Inferior parietal cortex (tissue), 1 donor: ENCODE results near the gene RAB3D.
A peak's percentile ranks its signal among the peaks of the same experiment; 100 is the strongest.

Experiments used
- DNase-seq: peaks from one replicate; pipeline ENCODE4 v3.0.0-alpha.2; 2016; ENCODE audit errors: extremely low spot score

RAB3D gene

GRCh38 chr19:11296264-11296663, 43.2 kb downstream of the RAB3D start:
- DNase-seq, result peak; percentile 48

GRCh38 chr19:11295665-11296245, 43.7 kb downstream of the RAB3D start, which contains the start of gene TSPAN16:
TSS of gene TSPAN16 (plus strand) at chr19:11296160. CDS start at chr19:11296298, 138 bp downstream.
- no peak for DNase-seq

GRCh38 chr19:11295180-11295579, 44.3 kb downstream of the RAB3D start:
- no peak for DNase-seq

- DNase-seq, result peak; percentile 87
Measured at GRCh38 chr19:11293433-11294389, 45.7 kb downstream of the RAB3D start.

- no peak for DNase-seq
Measured at GRCh38 chr19:11291991-11292390, 47.5 kb downstream of the RAB3D start.

- no peak for DNase-seq
Measured at GRCh38 chr19:11291415-11291814, 48.0 kb downstream of the RAB3D start.

GRCh38 chr19:11290256-11290655, 49.2 kb downstream of the RAB3D start:
- no peak for DNase-seq

GRCh38 chr19:11288349-11288748, 51.1 kb downstream of the RAB3D start:
- DNase-seq, result no peak

GRCh38 chr19:11286312-11286974, 53.0 kb downstream of the RAB3D start:
- no peak for DNase-seq

- DNase-seq, result no peak
Measured at GRCh38 chr19:11284515-11284914, 54.9 kb downstream of the RAB3D start.

- no peak for DNase-seq
Measured at GRCh38 chr19:11281356-11282049, 58.0 kb downstream of the RAB3D start.

GRCh38 chr19:11279505-11280236, 59.8 kb downstream of the RAB3D start:
- DNase-seq, result no peak

- DNase-seq, result no peak
Measured at GRCh38 chr19:11278670-11279069, 60.8 kb downstream of the RAB3D start.

- DNase-seq, result no peak
Measured at GRCh38 chr19:11274533-11275086, 64.8 kb downstream of the RAB3D start.

- DNase-seq, result no peak
Measured at GRCh38 chr19:11273989-11274388, 65.5 kb downstream of the RAB3D start.

- no peak for DNase-seq
Measured at GRCh38 chr19:11273296-11273695, 66.2 kb downstream of the RAB3D start.
